HL-60 (cell line): Measurements from ENCODE around the gene ETV6.

Experiments
- DNase-seq, 2 experiments: peaks; one replicate each; pipeline ENCODE4 v3.0.0-alpha.2; 2010 to 2020; ENCODE audit warnings: low read depth in 1 of 2, low spot score in 1 of 2
- H3K27ac ChIP-seq: fragments of 250-450 bp; sonication (Bioruptor Pico); replicated peaks from 2 replicates; pipeline ENCODE4 v1.5.1; 2020; ENCODE audit warnings: mild to moderate bottlenecking, moderate library complexity
- H3K27me3 ChIP-seq: fragments of 250-450 bp; sonication (Bioruptor Pico); 2 replicates; pipeline ENCODE4 v1.5.1; 2021; ENCODE audit warnings: mild to moderate bottlenecking, moderate library complexity; ENCODE audit not compliant: insufficient read depth, poor library complexity, severe bottlenecking
- H3K4me3 ChIP-seq: replicated peaks from 2 replicates; pipeline ENCODE4 v1.5.1; 2011; ENCODE audit warnings: mild to moderate bottlenecking, control low read depth, low read length; ENCODE audit not compliant: insufficient read depth
- CTCF ChIP-seq: IDR thresholded peaks from one replicate; pipeline ENCODE4 v1.5.1; 2011; ENCODE audit warnings: low read length, control low read depth, inconsistent platforms; ENCODE audit not compliant: insufficient read depth
- GABPA ChIP-seq: IDR thresholded peaks from 2 replicates; pipeline ENCODE4 v1.6.1; 2012; ENCODE audit warnings: low read depth
- POLR2AphosphoS5 ChIP-seq: IDR thresholded peaks from 2 replicates; pipeline ENCODE4 v1.6.1; 2012; ENCODE audit warnings: low read depth
- REST ChIP-seq: IDR thresholded peaks from 2 replicates; pipeline ENCODE4 v1.6.1; 2012; ENCODE audit warnings: low read depth; ENCODE audit not compliant: insufficient replicate concordance
- SPI1 ChIP-seq: IDR thresholded peaks from 2 replicates; pipeline ENCODE4 v1.6.1; 2012; ENCODE audit warnings: low read depth, mild to moderate bottlenecking, borderline replicate concordance

ETV6 gene

GRCh38 chr12:11891754-11892386, 242.4 kb downstream of the ETV6 start:
- no peak for DNase-seq
- Histone ChIP-seq H3K4me3 (no peak overlapping the region), H3K27me3 (no peaks in the 10 kb centered on the region), H3K27ac (peak overlapping the region; percentile 61)
- no peak for TF ChIP-seq CTCF
- no peak for TF ChIP-seq POLR2AphosphoS5
- TF ChIP-seq SPI1: no peak
- TF ChIP-seq REST: no peak
- no peak for TF ChIP-seq GABPA

- no peak for TF ChIP-seq POLR2AphosphoS5
- no peak for TF ChIP-seq CTCF
- no peak for TF ChIP-seq SPI1
- no peak for TF ChIP-seq GABPA
- TF ChIP-seq REST: no peak
- H3K27ac ChIP-seq: no peak overlapping the region
- no peaks in the 10 kb centered on the region for H3K27me3 ChIP-seq
- DNase-seq: no peak
- no peak overlapping the region for H3K4me3 ChIP-seq
These were observed 244.5 kb downstream of the ETV6 start for GRCh38 chr12:11893998-11894397.

GRCh38 chr12:11894890-11895289, 245.4 kb downstream of the ETV6 start:
- Histone ChIP-seq H3K4me3 (no peak overlapping the region), H3K27me3 (no peaks in the 10 kb centered on the region), H3K27ac (no peak overlapping the region)
- DNase-seq: no peak
- no peak for TF ChIP-seq POLR2AphosphoS5
- TF ChIP-seq REST: no peak
- no peak for TF ChIP-seq SPI1
- TF ChIP-seq GABPA: no peak
- no peak for TF ChIP-seq CTCF
